Measurements from ENCODE around the gene CCDC71L. TPM values are rescaled to one million over a fixed set of nuclear protein-coding genes. Genes with fewer than 3 reads are reported as not detected.
"Not testable (repeated sequence)": the region's sequence is repeated elsewhere in the genome, so short reads cannot be mapped to it uniquely, and the experiment has no call there.

CCDC71L gene
- total RNA-seq (24.6 TPM), polyA plus RNA-seq (35.8 TPM)
- long read RNA-seq, donor 1, full-length matches to known transcripts, result 6 of 6 reads
- long read RNA-seq, donor 1, partial matches to known transcripts, result 0 of 6 reads
- long read RNA-seq, donor 1, other reads (novel, unspliced or antisense), result 0 of 6 reads
- long read RNA-seq, donor 2, result 0 reads
- long read RNA-seq, donor 3, full-length matches to known transcripts, result 45 of 45 reads
- long read RNA-seq, donor 3, partial matches to known transcripts, result 0 of 45 reads
- long read RNA-seq, donor 3, other reads (novel, unspliced or antisense), result 0 of 45 reads
- long read RNA-seq, donor 4, full-length matches to known transcripts, result 14 of 14 reads
- long read RNA-seq, donor 4, partial matches to known transcripts, result 0 of 14 reads
- long read RNA-seq, donor 4, other reads (novel, unspliced or antisense), result 0 of 14 reads
- long read RNA-seq, donor 5, full-length matches to known transcripts, result 40 of 40 reads
- long read RNA-seq, donor 5, partial matches to known transcripts, result 0 of 40 reads
- long read RNA-seq, donor 5, other reads (novel, unspliced or antisense), result 0 of 40 reads
- long read RNA-seq, donor 6, full-length matches to known transcripts, result 28 of 28 reads
- long read RNA-seq, donor 6, partial matches to known transcripts, result 0 of 28 reads
- long read RNA-seq, donor 6, other reads (novel, unspliced or antisense), result 0 of 28 reads
- long read RNA-seq, donor 7, full-length matches to known transcripts, result 20 of 20 reads
- long read RNA-seq, donor 7, partial matches to known transcripts, result 0 of 20 reads
- long read RNA-seq, donor 7, other reads (novel, unspliced or antisense), result 0 of 20 reads
- long read RNA-seq, donor 8, full-length matches to known transcripts, result 12 of 12 reads
- long read RNA-seq, donor 8, partial matches to known transcripts, result 0 of 12 reads
- long read RNA-seq, donor 8, other reads (novel, unspliced or antisense), result 0 of 12 reads
- long read RNA-seq, donor 9, full-length matches to known transcripts, result 22 of 22 reads
- long read RNA-seq, donor 9, partial matches to known transcripts, result 0 of 22 reads
- long read RNA-seq, donor 9, other reads (novel, unspliced or antisense), result 0 of 22 reads
- long read RNA-seq, donor 10, full-length matches to known transcripts, result 25 of 25 reads
- long read RNA-seq, donor 10, partial matches to known transcripts, result 0 of 25 reads
- long read RNA-seq, donor 10, other reads (novel, unspliced or antisense), result 0 of 25 reads

GRCh38 chr7:106660862-106661720, at the start of gene CCDC71L:
CCDC71L (minus strand) TSS chr7:106661158; CDS start chr7:106660896, 262 bp downstream.
- WGBS, result 5% methylated on average over 51 of the region's 51 CpGs

DNA sequence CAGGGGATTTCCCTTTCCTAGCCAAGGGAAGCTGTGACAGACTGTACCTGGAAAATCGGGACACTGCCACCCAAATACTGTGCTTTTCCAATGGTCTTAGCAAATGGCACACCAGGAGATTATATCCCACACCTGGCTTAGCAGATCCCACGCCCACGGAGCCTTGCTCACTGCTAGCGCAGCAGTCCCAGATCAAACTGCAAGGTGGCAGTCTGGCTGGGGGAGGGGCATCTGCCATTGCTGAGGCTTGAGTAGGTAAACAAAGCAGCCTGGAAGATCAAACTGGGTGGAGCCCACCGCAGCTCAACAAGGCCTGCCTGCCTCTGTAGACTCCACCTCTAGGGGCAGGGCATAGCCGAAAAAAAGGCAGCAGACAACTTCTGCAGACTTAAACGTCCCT, 48.6 kb upstream of the CCDC71L start:
- 97% methylated on average over 7 of the region's 7 CpGs for WGBS
- H3K27me3 ChIP-seq (ENCODE audit: control insufficient read depth in 2 of 2, insufficient read depth in 1 of 2, low read length in 1 of 2); H3K4me3 ChIP-seq (ENCODE audit: low read length in 2 of 2); H3K27ac ChIP-seq (ENCODE audit: low read depth in 1 of 2, low read length in 1 of 2); H3K36me3 ChIP-seq (ENCODE audit: control insufficient read depth in 2 of 2, insufficient read depth in 2 of 2, low read length in 1 of 2); DNase-seq (ENCODE audit: low read depth in 6 of 9, low spot score in 9 of 9); H3K9me3 ChIP-seq (ENCODE audit: control insufficient read depth in 2 of 2, insufficient read depth in 1 of 2, low read length in 1 of 2); H3K4me1 ChIP-seq (ENCODE audit: control insufficient read depth in 2 of 2, insufficient read depth in 2 of 2, low read length in 2 of 2): not testable (repeated sequence)

More at GRCh38 chr7:106660862-106661720, at the start of gene CCDC71L:
- no peaks in the 10 kb centered on the region for H3K27me3 ChIP-seq (ENCODE audit: control insufficient read depth in 2 of 2, insufficient read depth in 1 of 2, low read length in 1 of 2)
- peak within 1 kb of the TSS; percentile 96 to 97 for H3K27ac ChIP-seq (ENCODE audit: low read depth in 1 of 2, low read length in 1 of 2)
- DNase-seq (ENCODE audit: low read depth in 6 of 9, low spot score in 9 of 9), result peak in 8 of 9 donors; percentile 77 to 96 (median 87)
- H3K4me3 ChIP-seq (ENCODE audit: low read length in 2 of 2), result peak within 1 kb of the TSS; percentile 87 to 93
- H3K36me3 ChIP-seq (ENCODE audit: control insufficient read depth in 2 of 2, insufficient read depth in 2 of 2, low read length in 1 of 2), result no peaks in the 10 kb centered on the region
- H3K9me3 ChIP-seq (ENCODE audit: control insufficient read depth in 2 of 2, insufficient read depth in 1 of 2, low read length in 1 of 2), result peaks cover 0 to 4% of the 10 kb centered on the region in 2 donors
- peaks cover 8 to 9% of the 10 kb centered on the region in 2 donors for H3K4me1 ChIP-seq (ENCODE audit: control insufficient read depth in 2 of 2, insufficient read depth in 2 of 2, low read length in 2 of 2)

DNA sequence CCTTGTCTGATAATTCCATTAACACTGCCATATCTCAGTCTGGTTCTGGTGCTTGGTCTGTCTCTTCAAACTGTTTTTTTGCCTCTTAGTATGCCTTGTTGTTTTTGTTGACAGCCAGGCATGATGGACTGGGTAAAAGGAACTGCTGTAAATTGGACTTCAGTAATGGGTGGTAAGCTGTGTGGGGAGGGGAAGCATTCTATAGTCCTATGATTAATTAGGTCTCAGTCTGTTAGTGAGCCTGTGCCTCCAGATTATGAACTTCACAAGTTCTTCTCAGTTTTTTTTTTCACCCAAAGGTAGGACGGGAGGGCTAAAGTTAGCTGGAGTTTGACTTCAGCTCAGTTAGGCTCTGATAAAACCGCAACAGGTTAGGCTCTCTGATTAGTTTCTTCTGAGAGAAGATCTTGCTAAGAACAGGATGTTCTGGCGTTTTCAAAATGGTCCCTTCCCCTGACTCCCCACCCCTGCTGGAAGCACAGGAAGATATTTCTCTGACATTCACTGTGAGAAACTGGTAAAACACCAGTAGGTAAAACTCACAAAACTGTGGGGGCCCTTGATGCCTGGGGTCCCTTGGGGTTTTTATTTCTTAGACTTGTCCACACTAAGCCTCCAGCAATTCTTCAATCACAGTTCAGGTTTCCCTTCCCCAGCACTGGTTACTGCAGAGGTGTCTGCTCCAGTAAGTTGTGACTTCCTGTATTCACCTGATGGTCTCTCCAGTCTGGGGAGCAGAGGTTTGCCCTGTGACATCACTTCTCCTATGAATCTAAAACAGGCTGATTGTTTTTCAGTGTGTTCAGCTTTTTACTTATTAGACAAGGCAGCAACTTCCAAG, 43.3 kb upstream of the CCDC71L start:
- Histone ChIP-seq H3K27me3 (ENCODE audit: control insufficient read depth in 2 of 2, insufficient read depth in 1 of 2, low read length in 1 of 2) (no peaks in the 10 kb centered on the region), H3K27ac (ENCODE audit: low read depth in 1 of 2, low read length in 1 of 2) (peak overlapping the region in 1 of 2 donors; percentile 70), H3K9me3 (ENCODE audit: control insufficient read depth in 2 of 2, insufficient read depth in 1 of 2, low read length in 1 of 2) (no peaks in the 10 kb centered on the region), H3K36me3 (ENCODE audit: control insufficient read depth in 2 of 2, insufficient read depth in 2 of 2, low read length in 1 of 2) (no peaks in the 10 kb centered on the region), H3K4me3 (ENCODE audit: low read length in 2 of 2) (no peak overlapping the region), H3K4me1 (ENCODE audit: control insufficient read depth in 2 of 2, insufficient read depth in 2 of 2, low read length in 2 of 2) (peaks cover 5 to 8% of the 10 kb centered on the region in 2 donors)
- WGBS, result 37% methylated on average over 3 of the region's 3 CpGs
- peak in 6 of 9 donors; percentile 8 to 57 (median 20) for DNase-seq (ENCODE audit: low read depth in 6 of 9, low spot score in 9 of 9)

GRCh38 chr7:106693677-106694353, 32.9 kb upstream of the CCDC71L start:
- 13% methylated on average over 4 of the region's 4 CpGs for WGBS
- H3K4me3 ChIP-seq (ENCODE audit: low read length in 2 of 2), result no peak overlapping the region
- H3K36me3 ChIP-seq (ENCODE audit: control insufficient read depth in 2 of 2, insufficient read depth in 2 of 2, low read length in 1 of 2), result no peaks in the 10 kb centered on the region
- no peak for DNase-seq (ENCODE audit: low read depth in 6 of 9, low spot score in 9 of 9)
- no peak overlapping the region for H3K27ac ChIP-seq (ENCODE audit: low read depth in 1 of 2, low read length in 1 of 2)
- peaks cover 0 to 3% of the 10 kb centered on the region in 2 donors for H3K4me1 ChIP-seq (ENCODE audit: control insufficient read depth in 2 of 2, insufficient read depth in 2 of 2, low read length in 2 of 2)
- no peaks in the 10 kb centered on the region for H3K27me3 ChIP-seq (ENCODE audit: control insufficient read depth in 2 of 2, insufficient read depth in 1 of 2, low read length in 1 of 2)
- peaks cover 0 to 4% of the 10 kb centered on the region in 2 donors for H3K9me3 ChIP-seq (ENCODE audit: control insufficient read depth in 2 of 2, insufficient read depth in 1 of 2, low read length in 1 of 2)

GRCh38 chr7:106692450-106693051, 31.6 kb upstream of the CCDC71L start:
- WGBS, result 95% methylated on average over 2 of the region's 2 CpGs
- Histone ChIP-seq H3K36me3 (ENCODE audit: control insufficient read depth in 2 of 2, insufficient read depth in 2 of 2, low read length in 1 of 2) (no peaks in the 10 kb centered on the region), H3K4me1 (ENCODE audit: control insufficient read depth in 2 of 2, insufficient read depth in 2 of 2, low read length in 2 of 2) (peaks cover 0 to 3% of the 10 kb centered on the region in 2 donors), H3K4me3 (ENCODE audit: low read length in 2 of 2) (no peak overlapping the region), H3K27ac (ENCODE audit: low read depth in 1 of 2, low read length in 1 of 2) (no peak overlapping the region), H3K27me3 (ENCODE audit: control insufficient read depth in 2 of 2, insufficient read depth in 1 of 2, low read length in 1 of 2) (no peaks in the 10 kb centered on the region), H3K9me3 (ENCODE audit: control insufficient read depth in 2 of 2, insufficient read depth in 1 of 2, low read length in 1 of 2) (peaks cover 0 to 4% of the 10 kb centered on the region in 2 donors)
- no peak for DNase-seq (ENCODE audit: low read depth in 6 of 9, low spot score in 9 of 9)

- H3K9me3 ChIP-seq (ENCODE audit: control insufficient read depth in 2 of 2, insufficient read depth in 1 of 2, low read length in 1 of 2); H3K36me3 ChIP-seq (ENCODE audit: control insufficient read depth in 2 of 2, insufficient read depth in 2 of 2, low read length in 1 of 2); DNase-seq (ENCODE audit: low read depth in 6 of 9, low spot score in 9 of 9); H3K4me1 ChIP-seq (ENCODE audit: control insufficient read depth in 2 of 2, insufficient read depth in 2 of 2, low read length in 2 of 2); H3K4me3 ChIP-seq (ENCODE audit: low read length in 2 of 2); H3K27ac ChIP-seq (ENCODE audit: low read depth in 1 of 2, low read length in 1 of 2); H3K27me3 ChIP-seq (ENCODE audit: control insufficient read depth in 2 of 2, insufficient read depth in 1 of 2, low read length in 1 of 2): not testable (repeated sequence)
- WGBS, result 91% methylated on average over 2 of the region's 2 CpGs
These were observed 27.2 kb upstream of the CCDC71L start for GRCh38 chr7:106688161-106688560.

DNA sequence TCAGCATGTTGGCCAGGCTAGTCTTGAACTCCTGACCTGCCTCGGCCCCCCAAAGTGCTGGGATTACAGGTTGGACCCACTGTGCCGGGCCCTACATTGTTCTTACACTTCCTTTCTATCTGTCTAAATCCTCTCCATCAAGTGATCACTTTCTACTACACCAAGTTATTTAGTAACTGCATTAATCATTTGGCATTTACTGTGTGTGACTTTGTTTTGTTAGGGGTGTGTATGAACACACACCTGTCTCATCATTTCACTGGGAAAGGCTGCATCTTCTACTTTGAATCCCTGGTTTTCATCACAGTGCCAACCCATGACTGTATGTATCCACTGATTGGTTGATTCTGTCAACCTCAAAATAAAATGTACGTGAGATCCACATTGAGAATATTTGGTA, 23.0 kb upstream of the CCDC71L start:
- Histone ChIP-seq H3K36me3 (ENCODE audit: control insufficient read depth in 2 of 2, insufficient read depth in 2 of 2, low read length in 1 of 2) (no peaks in the 10 kb centered on the region), H3K27me3 (ENCODE audit: control insufficient read depth in 2 of 2, insufficient read depth in 1 of 2, low read length in 1 of 2) (no peaks in the 10 kb centered on the region), H3K9me3 (ENCODE audit: control insufficient read depth in 2 of 2, insufficient read depth in 1 of 2, low read length in 1 of 2) (no peaks in the 10 kb centered on the region), H3K27ac (ENCODE audit: low read depth in 1 of 2, low read length in 1 of 2) (no peak overlapping the region), H3K4me3 (ENCODE audit: low read length in 2 of 2) (no peak overlapping the region), H3K4me1 (ENCODE audit: control insufficient read depth in 2 of 2, insufficient read depth in 2 of 2, low read length in 2 of 2) (no peaks in the 10 kb centered on the region)
- over 99% methylated on average over 3 of the region's 3 CpGs for WGBS
- no peak for DNase-seq (ENCODE audit: low read depth in 6 of 9, low spot score in 9 of 9)
